Measurements from ENCODE around the gene BANF1. TPM values are rescaled to one million over a fixed set of nuclear protein-coding genes. Genes with fewer than 3 reads are reported as not detected.

BANF1 gene
- total and polyA plus RNA-seq, 9 of the 15 experiments (the other 6 are each of a cell fraction or from before 2014, with no cell fraction given), result 108 to 651 (median 263) TPM

DNA sequence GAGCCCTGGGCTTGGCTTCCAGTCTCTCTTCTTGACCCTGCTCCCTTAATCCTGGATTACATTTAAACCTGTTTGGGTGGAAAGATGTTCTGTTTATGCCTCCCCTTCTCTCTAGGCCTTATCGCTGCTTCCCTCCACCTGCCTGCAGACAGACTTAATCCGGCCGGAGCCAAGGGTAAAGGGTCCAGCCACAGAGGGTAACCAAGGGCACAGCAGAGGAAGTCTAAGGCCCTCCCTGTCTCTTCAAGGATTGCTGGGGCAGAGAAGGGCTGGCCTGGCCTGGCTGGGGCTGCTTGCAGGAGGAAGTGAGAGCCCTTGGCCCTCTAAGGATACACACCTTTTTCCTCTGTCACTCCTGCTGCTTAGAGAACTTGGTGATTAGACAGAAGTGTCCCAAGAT is 44.6 kb downstream of the BANF1 start:
- DNase-seq (ENCODE audit: extremely low read depth in 1 of 4, low spot score in 3 of 4) (no peak), ATAC-seq (no peak), FAIRE-seq (no peak)
- intact Hi-C loops (cut with micrococcal nuclease), result no loop called here
- Histone ChIP-seq H3K4me1 (replicated peaks in 1 of 2; ENCODE audit: control insufficient read depth in 2 of 2, insufficient read depth in 2 of 2, low read length in 2 of 2) (peaks cover 11 to 23% of the 10 kb centered on the region in 2 experiments), H2AFZ (ENCODE audit: low read depth, low read length) (no peak overlapping the region), H3K9ac (ENCODE audit: insufficient read depth in 1 of 2, low read depth in 2 of 2, low read length in 2 of 2) (no peak overlapping the region), H3K9me1 (ENCODE audit: control insufficient read depth, insufficient read depth, low read length) (no peaks in the 10 kb centered on the region), H3K4me2 (ENCODE audit: insufficient read depth, low read length) (no peak overlapping the region), H3K4me3 (no peak overlapping the region), H3K36me3 (ENCODE audit: control insufficient read depth, insufficient read depth, low read length) (no peaks in the 10 kb centered on the region), H3K27ac (ENCODE audit: extremely low read depth, low read depth, low read length) (no peak overlapping the region), H4K20me1 (replicated peaks; ENCODE audit: control insufficient read depth, insufficient read depth, low read length) (no peaks in the 10 kb centered on the region), H3K27me3 (ENCODE audit: control insufficient read depth in 2 of 2, insufficient read depth in 2 of 2, low read length in 2 of 2) (no peaks in the 10 kb centered on the region), H3K79me2 (ENCODE audit: control insufficient read depth, insufficient read depth, low read length) (peaks cover 4% of the 10 kb centered on the region; the same call in 2 of the 3 replicates), H3K9me3 (replicated peaks; ENCODE audit: control insufficient read depth, insufficient read depth, low read depth, low read length) (no peaks in the 10 kb centered on the region)
- POLR2A ChIA-PET, result no interaction called here
- in situ Hi-C loops (cut with MboI), result no loop called here
- 25% methylated on average over 3 of the region's 3 CpGs for WGBS (ENCODE audit: insufficient coverage, low coverage, missing lambda C conversion rate)
- TF ChIP-seq ZNF717 (CRISPR knock-in tag; IDR thresholded peaks at IDR 0.05) (no peak), GTF2A2 (tag; IDR thresholded peaks at IDR 0.05) (no peak), FOXK2 (conservative IDR thresholded peaks at IDR 0.05 in 1 of 2, IDR thresholded peaks at IDR 0.05 in 1 of 2; ENCODE audit: low read depth in 2 of 2) (no peak), RBFOX2 (IDR thresholded peaks at IDR 0.05; ENCODE audit: low read depth, low read length) (no peak), RFX5 (IDR thresholded peaks at IDR 0.05; ENCODE audit: low read depth, low read length) (no peak), FOXP1 (CRISPR knock-in tag; IDR thresholded peaks at IDR 0.05) (no peak)
- TF ChIP-seq, protein P1, sequence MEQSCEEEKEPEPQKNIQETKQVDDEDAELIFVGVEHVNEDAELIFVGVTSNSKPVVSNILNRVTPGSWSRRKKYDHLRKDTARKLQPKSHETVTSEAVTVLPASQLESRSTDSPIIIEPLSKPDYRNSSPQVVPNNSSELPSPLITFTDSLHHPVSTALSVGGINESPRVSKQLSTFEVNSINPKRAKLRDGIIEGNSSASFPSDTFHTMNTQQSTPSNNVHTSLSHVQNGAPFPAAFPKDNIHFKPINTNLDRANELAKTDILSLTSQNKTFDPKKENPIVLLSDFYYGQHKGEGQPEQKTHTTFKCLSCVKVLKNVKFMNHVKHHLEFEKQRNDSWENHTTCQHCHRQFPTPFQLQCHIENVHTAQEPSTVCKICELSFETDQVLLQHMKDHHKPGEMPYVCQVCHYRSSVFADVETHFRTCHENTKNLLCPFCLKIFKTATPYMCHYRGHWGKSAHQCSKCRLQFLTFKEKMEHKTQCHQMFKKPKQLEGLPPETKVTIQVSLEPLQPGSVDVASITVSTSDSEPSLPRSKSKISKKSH (CRISPR knock-in tag; IDR thresholded peaks at IDR 0.05), result no peak
- BruUV-seq (replicated peaks), result no TSS peak
- CTCF ChIA-PET (ENCODE audit: low intra/inter-chr PET ratio), result no interaction called here
